WTC11 (cell line): ENCODE results near the gene CTNNA3. TPM values are rescaled to one million over a fixed set of nuclear protein-coding genes. Genes with fewer than 3 reads are reported as not detected.

Experiments
- ATAC-seq: fragments of 200-7000 bp; cut with Tn5 transposase; 2 replicates; pipeline ENCODE4 v1.10.0; 2021; ENCODE audit warnings: mild to moderate bottlenecking, moderate library complexity
- CTCF ChIA-PET: fragments of 300-600 bp; sonication (Branson Sonifier 250); formaldehyde crosslinking; loops from one replicate; lab custom pipeline; 2021; ENCODE audit warnings: antibody characterized with exemption; lab: Charles Lee
- POLR2A ChIA-PET: fragments of 350-600 bp; sonication (Branson Sonifier 250); formaldehyde crosslinking; loops from one replicate; lab custom pipeline; 2021; ENCODE audit warnings: antibody characterized with exemption; lab: Charles Lee
- DNase-seq: peaks from one replicate; pipeline ENCODE4 v3.0.0; 2021; ENCODE audit warnings: low spot score
- H3K27ac Mint-ChIP-seq: 2 replicates; pipeline ENCODE4 v1.8.0; 2021; ENCODE audit warnings: mixed read lengths
- H3K27me3 Mint-ChIP-seq: 2 replicates; pipeline ENCODE4 v1.8.0; 2021; ENCODE audit warnings: low read depth, mild to moderate bottlenecking, moderate library complexity, mixed read lengths
- H3K36me3 Mint-ChIP-seq: 2 replicates; pipeline ENCODE4 v1.8.0; 2021; ENCODE audit warnings: mixed read lengths
- H3K4me1 Mint-ChIP-seq: 2 replicates; pipeline ENCODE4 v1.8.0; 2022; ENCODE audit warnings: mixed read lengths
- H3K4me3 Mint-ChIP-seq: 2 replicates; pipeline ENCODE4 v1.8.0; 2021; ENCODE audit warnings: mild to moderate bottlenecking, moderate library complexity, mixed read lengths
- H3K9me3 Mint-ChIP-seq: 2 replicates; pipeline ENCODE4 v1.8.0; 2021; ENCODE audit warnings: mixed read lengths
- CREB1 ChIP-seq: sonication (generic); formaldehyde crosslinking; IDR thresholded peaks from 2 replicates; pipeline ENCODE4 v1.8.0; 2023; ENCODE audit warnings: mild to moderate bottlenecking, missing genetic modification reagents
- ELF4 ChIP-seq: sonication (generic); formaldehyde crosslinking; IDR thresholded peaks from 2 replicates; pipeline ENCODE4 v1.8.1; 2022; ENCODE audit warnings: low read depth, mild to moderate bottlenecking, moderate library complexity, missing genetic modification reagents
- ESRRA ChIP-seq: sonication (generic); formaldehyde crosslinking; IDR thresholded peaks from 2 replicates; pipeline ENCODE4 v1.8.1; 2022; ENCODE audit warnings: mild to moderate bottlenecking, missing genetic modification reagents, borderline replicate concordance
- FOXK1 ChIP-seq: sonication (generic); formaldehyde crosslinking; IDR thresholded peaks from 2 replicates; pipeline ENCODE4 v1.8.0; 2022; ENCODE audit warnings: mild to moderate bottlenecking, moderate library complexity, missing genetic modification reagents
- GTF2I ChIP-seq: fragments of 250-450 bp; sonication (Bioruptor Pico); conservative IDR thresholded peaks from 2 replicates; pipeline ENCODE4 v1.4.0; 2021; ENCODE audit warnings: mild to moderate bottlenecking
- IRF2 ChIP-seq: sonication (generic); formaldehyde crosslinking; IDR thresholded peaks from 2 replicates; pipeline ENCODE4 v1.8.0; 2022; ENCODE audit warnings: low read depth, missing genetic modification reagents, borderline replicate concordance
- MAX ChIP-seq: sonication (generic); formaldehyde crosslinking; IDR thresholded peaks from 2 replicates; pipeline ENCODE4 v1.8.0; 2022; ENCODE audit warnings: mild to moderate bottlenecking, missing genetic modification reagents
- NR2C2 ChIP-seq: sonication (generic); formaldehyde crosslinking; IDR thresholded peaks from 2 replicates; pipeline ENCODE4 v1.8.0; 2022; ENCODE audit warnings: mild to moderate bottlenecking, missing genetic modification reagents
- NR3C1 ChIP-seq: sonication (generic); formaldehyde crosslinking; conservative IDR thresholded peaks from 2 replicates; pipeline ENCODE4 v1.8.1; 2023; ENCODE audit warnings: low read depth, mild to moderate bottlenecking, missing genetic modification reagents
- RORB ChIP-seq: fragments of 250-450 bp; sonication (Bioruptor Pico); IDR thresholded peaks from 2 replicates; pipeline ENCODE4 v1.9.0; 2021; ENCODE audit warnings: mild to moderate bottlenecking
- SP1 ChIP-seq: sonication (generic); formaldehyde crosslinking; conservative IDR thresholded peaks from 2 replicates; pipeline ENCODE4 v1.8.1; 2022; ENCODE audit warnings: missing genetic modification reagents
- TEAD1 ChIP-seq: sonication (generic); formaldehyde crosslinking; IDR thresholded peaks from 2 replicates; pipeline ENCODE4 v1.8.0; 2022; ENCODE audit warnings: mild to moderate bottlenecking, missing genetic modification reagents
- TP53 ChIP-seq: sonication (generic); formaldehyde crosslinking; IDR thresholded peaks from 2 replicates; pipeline ENCODE4 v1.8.1; 2023; ENCODE audit warnings: mild to moderate bottlenecking, missing genetic modification reagents
- ZNF138 ChIP-seq: sonication (generic); formaldehyde crosslinking; conservative IDR thresholded peaks from 2 replicates; pipeline ENCODE4 v1.8.1; 2022; ENCODE audit warnings: mild to moderate bottlenecking, moderate library complexity, missing genetic modification reagents
- ZNF219 ChIP-seq: sonication (generic); formaldehyde crosslinking; IDR thresholded peaks from 2 replicates; pipeline ENCODE4 v1.8.0; 2023; ENCODE audit warnings: missing genetic modification reagents, mild to moderate bottlenecking, borderline replicate concordance
- ZNF232 ChIP-seq: sonication (generic); formaldehyde crosslinking; IDR thresholded peaks from 2 replicates; pipeline ENCODE4 v1.8.0; 2022; ENCODE audit warnings: mild to moderate bottlenecking, missing genetic modification reagents
- ZNF281 ChIP-seq: sonication (generic); formaldehyde crosslinking; IDR thresholded peaks from 2 replicates; pipeline ENCODE4 v1.8.0; 2023; ENCODE audit warnings: mild to moderate bottlenecking, missing genetic modification reagents
- total RNA-seq: library from RNA; stranded (reverse); gene quantifications from 3 replicates; pipeline ENCODE4 v1.2.3, GENCODE V29; 2021
- TF ChIP-seq, protein P1 (sequence below): sonication (generic); formaldehyde crosslinking; conservative IDR thresholded peaks from 2 replicates; pipeline ENCODE4 v1.8.1; 2022; ENCODE audit warnings: mild to moderate bottlenecking, missing genetic modification reagents
- TF ChIP-seq, protein P2 (sequence below): fragments of 250-450 bp; sonication (Bioruptor Pico); conservative IDR thresholded peaks from 2 replicates; pipeline ENCODE4 v1.9.0; 2021; ENCODE audit warnings: mild to moderate bottlenecking

The CTNNA3 gene
- total RNA-seq, 1 experiment from 2014 or later, result 6.1 TPM

GRCh38 chr10:66981361-66982052, 714.5 kb downstream of the CTNNA3 start (continued):
- TF ChIP-seq NR3C1 (CRISPR knock-in tag), result no peak
- TF ChIP-seq RORB (CRISPR knock-in tag), result no peak
- no peak for TF ChIP-seq NR2C2 (CRISPR knock-in tag)
- TF ChIP-seq CREB1 (CRISPR knock-in tag), result no peak
- TF ChIP-seq TP53, result no peak
- no peak for TF ChIP-seq TEAD1 (CRISPR knock-in tag)
- TF ChIP-seq, protein P1, sequence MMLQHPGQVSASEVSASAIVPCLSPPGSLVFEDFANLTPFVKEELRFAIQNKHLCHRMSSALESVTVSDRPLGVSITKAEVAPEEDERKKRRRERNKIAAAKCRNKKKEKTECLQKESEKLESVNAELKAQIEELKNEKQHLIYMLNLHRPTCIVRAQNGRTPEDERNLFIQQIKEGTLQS (CRISPR knock-in tag), result no peak
- no peak for TF ChIP-seq GTF2I (CRISPR knock-in tag)
- TF ChIP-seq ZNF219 (CRISPR knock-in tag), result no peak
- no peak for TF ChIP-seq FOXK1 (CRISPR knock-in tag)
- TF ChIP-seq IRF2 (CRISPR knock-in tag), result no peak

DNA sequence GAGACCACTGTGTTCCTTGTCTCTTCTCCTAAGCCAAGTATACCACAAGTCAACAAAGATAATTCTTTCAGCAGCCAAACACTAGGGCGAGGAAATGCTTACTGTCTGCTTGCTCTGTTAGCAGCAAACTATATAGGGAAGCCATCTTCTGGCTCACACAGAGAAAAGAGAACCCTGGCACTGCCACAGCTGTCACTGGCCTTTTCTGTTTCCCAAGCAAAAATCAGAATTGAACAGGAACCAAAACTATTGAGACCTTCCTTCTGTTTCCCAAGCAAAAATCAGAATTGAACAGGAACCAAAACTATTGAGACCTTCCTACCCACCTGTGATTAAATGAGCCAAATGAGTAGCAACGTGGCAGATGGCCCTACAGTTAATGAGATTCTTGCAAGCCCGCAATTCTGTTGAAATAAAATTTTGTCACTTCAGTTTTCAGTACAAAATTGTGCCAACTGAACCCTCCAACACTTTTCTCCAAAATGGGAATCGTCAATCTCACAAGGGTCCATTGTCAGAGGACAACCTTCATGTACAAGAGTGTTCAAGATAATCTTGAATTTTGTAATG, 715.7 kb downstream of the CTNNA3 start:
- Mint-ChIP-seq H3K36me3 (no peaks in the 10 kb centered on the region), H3K4me3 (no peak overlapping the region), H3K4me1 (no peaks in the 10 kb centered on the region), H3K9me3 (no peaks in the 10 kb centered on the region), H3K27ac (no peak overlapping the region), H3K27me3 (no peaks in the 10 kb centered on the region)
- POLR2A ChIA-PET, result no interaction called here
- no peak for DNase-seq
- ATAC-seq, result no peak
- TF ChIP-seq SP1 (CRISPR knock-in tag) (no peak), ESRRA (CRISPR knock-in tag) (no peak), ZNF281 (no peak)
- TF ChIP-seq, protein P2, sequence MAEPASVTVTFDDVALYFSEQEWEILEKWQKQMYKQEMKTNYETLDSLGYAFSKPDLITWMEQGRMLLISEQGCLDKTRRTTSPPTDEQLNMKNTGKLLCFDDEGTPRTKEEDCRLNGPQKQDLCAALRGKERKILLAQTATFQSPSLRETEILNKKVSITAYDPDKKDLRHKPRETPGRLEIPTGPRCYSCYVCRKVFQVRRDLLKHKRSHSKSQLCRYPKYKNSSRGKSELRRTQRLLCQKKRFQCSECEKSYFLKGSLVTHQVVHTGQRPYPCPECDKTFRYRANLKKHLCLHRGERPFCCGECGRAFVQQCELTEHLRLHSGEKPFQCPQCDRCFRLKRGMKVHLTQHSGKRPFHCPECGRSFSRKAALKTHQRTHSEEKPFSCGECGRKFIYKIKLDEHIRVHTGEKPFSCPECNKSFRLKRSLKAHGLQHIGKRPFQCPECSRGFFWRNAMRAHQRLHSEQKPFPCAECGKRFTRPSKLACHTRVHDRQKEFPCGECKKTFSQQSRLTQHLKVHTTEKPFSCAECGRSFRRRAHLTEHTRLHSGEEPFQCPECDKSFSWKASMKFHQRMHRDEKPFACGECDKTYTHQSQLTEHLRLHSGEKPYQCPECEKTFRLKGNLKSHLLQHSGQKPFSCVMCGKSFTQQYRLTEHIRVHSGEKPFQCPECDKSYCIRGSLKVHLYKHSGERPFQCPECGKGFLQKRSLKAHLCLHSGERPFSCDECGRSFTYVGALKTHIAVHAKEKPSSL (CRISPR knock-in tag), result no peak
- CTCF ChIA-PET, result no interaction called here

DNA sequence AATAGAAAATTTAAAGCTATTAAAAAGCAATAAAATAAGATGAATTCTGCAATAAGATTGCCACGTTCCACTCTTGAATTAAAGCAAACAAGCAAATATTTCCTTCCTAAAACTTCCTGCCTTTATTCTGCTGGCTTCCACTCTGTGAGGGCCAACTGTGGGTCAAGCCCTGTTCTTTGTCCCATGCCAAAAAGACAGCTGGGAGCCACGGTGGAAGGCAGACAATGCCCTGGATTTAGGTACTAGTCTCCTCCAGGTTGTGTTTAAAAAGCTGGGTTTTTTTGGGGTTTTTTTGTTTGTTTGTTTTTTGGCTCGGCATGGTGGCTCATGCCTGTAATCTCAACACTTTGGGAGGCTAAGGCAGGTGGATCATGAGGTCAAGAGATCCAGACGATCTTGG, 731.0 kb downstream of the CTNNA3 start:
- ChIA-PET POLR2A (no interaction called here), CTCF (no interaction called here)
- Mint-ChIP-seq H3K27me3 (no peaks in the 10 kb centered on the region), H3K4me3 (no peak overlapping the region), H3K27ac (no peak overlapping the region), H3K36me3 (peaks cover 4% of the 10 kb centered on the region; the same call in 1 of the 2 replicates), H3K4me1 (peaks cover 3% of the 10 kb centered on the region; the same call in 1 of the 2 replicates), H3K9me3 (peaks cover 5% of the 10 kb centered on the region; the same call in 1 of the 2 replicates)
- no peak for ATAC-seq
- TF ChIP-seq RORB (CRISPR knock-in tag), result no peak
- no peak for TF ChIP-seq ELF4 (CRISPR knock-in tag)
- no peak for TF ChIP-seq MAX
- no peak for TF ChIP-seq ZNF232 (CRISPR knock-in tag)
- no peak for TF ChIP-seq ZNF138
- no peak for DNase-seq
